HG02763 (cell line): Measurements from ENCODE around the gene KCNMA1.
"Not testable (repeated sequence)": the region's sequence is repeated elsewhere in the genome, so short reads cannot be mapped to it uniquely, and the experiment has no call there.

Experiments
- ATAC-seq: cut with Tn5 transposase; IDR thresholded peaks from one replicate; pipeline ENCODE4 v1.9.1; 2021; ENCODE audit warnings: mild to moderate bottlenecking, moderate library complexity; ENCODE audit not compliant: unreplicated experiment

The KCNMA1 gene

DNA sequence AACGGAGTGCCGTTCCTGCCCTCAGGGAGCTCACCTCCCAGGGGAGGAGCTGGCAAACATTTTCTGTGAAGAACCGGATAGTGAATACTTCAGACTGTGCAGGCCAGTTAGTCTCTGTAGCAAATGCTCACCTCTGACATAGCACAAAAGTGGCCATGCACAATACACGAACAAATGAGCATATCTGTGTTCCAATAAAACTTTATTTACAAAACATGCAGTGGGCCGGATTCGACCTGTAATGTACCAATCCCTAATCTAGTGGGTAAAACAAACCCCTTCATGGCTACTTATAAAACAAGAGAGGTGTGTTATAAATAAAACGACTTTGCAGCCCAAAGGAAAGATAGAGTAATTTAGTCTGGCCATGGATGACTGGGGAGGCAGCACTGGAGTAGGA is 48.7 kb downstream of the KCNMA1 start:
- no peak for ATAC-seq

- no peak for ATAC-seq
Measured at GRCh38 chr10:77587416-77587790, 50.2 kb downstream of the KCNMA1 start.

- ATAC-seq, result no peak
Measured at GRCh38 chr10:77586719-77587415, 50.7 kb downstream of the KCNMA1 start.

- no peak for ATAC-seq
Measured at GRCh38 chr10:77584938-77585337, 52.7 kb downstream of the KCNMA1 start.

GRCh38 chr10:77583527-77583926 is 54.1 kb downstream of the KCNMA1 start:
- ATAC-seq, result no peak

DNA sequence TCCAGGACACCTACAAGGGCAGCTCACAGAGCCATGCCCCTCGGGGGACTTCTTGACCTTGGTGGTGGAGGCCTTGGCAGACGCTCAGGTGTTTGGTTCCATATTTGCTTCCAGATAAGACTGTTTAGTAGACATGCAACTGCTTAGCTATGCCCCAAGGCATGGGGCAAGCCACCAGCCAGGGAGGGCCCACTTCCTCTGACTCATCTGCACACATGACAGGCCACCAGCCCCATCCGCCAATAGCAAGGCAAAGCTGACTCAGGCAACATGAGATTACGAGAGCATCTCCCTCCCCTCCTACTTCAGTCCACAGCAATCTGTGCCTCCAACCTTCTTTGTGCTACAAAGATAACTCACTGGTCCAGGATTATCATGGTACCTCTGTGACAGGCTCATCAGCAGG is 54.9 kb downstream of the KCNMA1 start:
- ATAC-seq, result no peak

GRCh38 chr10:77581738-77582137 is 55.9 kb downstream of the KCNMA1 start:
- ATAC-seq, result no peak

GRCh38 chr10:77580482-77580881 is 57.1 kb downstream of the KCNMA1 start:
- no peak for ATAC-seq

DNA sequence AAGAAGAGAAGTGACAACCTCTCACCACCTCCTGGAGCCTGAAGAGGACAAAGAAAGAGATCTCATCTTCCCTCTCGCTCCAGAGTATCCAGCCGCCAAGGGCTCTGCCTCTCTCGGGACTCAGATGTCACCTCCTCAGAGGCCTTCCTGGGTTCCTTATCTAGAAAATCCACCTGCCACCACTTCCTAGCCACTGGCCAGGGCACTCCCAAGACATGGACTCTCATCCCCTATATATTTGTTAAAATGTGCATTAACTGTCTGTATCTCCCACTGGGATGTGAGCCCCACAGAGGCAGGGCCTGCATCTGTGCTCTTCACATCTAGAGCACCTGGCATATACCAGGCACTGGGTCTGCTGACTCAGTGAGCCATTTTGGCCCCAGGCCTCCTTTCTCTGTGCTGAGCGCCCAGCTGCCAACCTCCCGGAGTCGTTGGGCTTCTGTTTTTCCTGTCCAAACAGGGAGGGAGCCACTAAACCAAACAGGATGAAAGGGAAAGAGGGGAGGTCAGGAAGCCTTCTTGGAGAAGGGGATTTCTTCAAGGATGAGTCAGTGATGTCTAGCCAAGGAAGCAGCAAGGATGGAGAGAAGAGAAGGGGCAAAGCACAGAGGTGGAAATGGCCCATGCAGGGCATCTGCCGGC is 58.9 kb downstream of the KCNMA1 start:
- no peak for ATAC-seq

DNA sequence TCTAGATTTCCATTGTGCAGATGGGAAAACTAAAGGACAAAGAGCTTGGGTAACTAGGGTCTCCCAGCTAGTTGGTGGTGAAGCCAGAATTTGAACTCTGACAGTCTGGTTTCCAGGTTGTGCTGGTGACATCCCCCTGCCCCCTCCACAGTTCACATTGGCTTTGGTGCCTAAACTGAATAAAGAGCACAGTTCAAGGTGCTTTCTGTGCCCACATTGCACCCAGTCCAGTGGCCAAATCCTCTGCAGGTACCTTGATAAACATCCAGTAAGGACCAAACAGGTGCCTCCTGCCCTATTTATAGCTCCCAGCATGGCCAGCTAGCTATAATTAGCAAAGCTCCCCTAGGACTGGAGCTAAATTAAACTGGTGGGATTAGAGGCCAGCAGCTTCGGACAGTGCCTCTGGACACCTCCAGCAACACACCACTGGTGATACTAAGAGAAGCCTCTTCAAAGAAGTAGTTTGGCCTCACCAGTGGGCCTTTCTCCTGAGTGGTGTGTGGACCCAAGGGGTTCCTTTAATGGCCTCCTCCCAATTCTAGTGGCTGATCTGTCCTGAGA is 59.9 kb downstream of the KCNMA1 start:
- ATAC-seq, result no peak

- ATAC-seq, result no peak
Measured at GRCh38 chr10:77576444-77577032, 61.1 kb downstream of the KCNMA1 start.

DNA sequence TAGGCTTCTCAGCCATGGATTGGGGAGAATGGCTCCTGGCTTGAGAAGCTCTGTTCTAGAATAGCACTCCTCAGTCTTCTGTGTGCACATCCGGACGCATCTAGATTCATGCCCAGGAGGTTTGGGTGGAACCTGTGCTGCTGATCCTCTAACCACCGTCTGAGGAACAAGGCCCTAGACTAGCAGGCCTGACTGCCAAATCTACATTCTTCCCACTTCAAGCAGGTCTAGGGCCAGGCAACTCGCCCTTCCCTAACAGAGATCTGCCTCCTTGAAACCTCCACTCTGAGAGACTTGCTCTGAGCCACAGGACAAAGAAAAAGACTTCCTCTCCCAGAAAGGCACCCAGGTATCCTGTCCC is 61.6 kb downstream of the KCNMA1 start:
- ATAC-seq, result no peak

- ATAC-seq, result no peak
Measured at GRCh38 chr10:77575271-77576006, 62.2 kb downstream of the KCNMA1 start.

DNA sequence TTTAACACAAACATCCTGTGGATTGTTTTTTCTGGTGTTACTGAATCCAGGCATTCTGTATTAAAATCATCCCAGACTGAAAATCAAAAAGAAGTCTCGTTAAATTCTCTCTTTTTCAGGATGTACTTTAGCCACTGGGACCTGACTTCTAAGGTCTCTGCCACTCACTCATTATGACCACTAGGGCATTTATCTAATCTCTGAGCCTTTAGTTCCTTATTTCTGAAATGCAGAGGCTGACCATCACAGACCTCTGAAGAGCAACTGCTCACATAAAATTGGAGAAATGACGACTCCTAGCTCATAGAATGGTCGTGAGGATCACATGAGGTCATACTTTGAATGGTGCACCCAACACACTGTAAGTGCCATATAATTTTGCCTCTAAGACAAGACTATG is 63.2 kb downstream of the KCNMA1 start:
- ATAC-seq, result no peak

DNA sequence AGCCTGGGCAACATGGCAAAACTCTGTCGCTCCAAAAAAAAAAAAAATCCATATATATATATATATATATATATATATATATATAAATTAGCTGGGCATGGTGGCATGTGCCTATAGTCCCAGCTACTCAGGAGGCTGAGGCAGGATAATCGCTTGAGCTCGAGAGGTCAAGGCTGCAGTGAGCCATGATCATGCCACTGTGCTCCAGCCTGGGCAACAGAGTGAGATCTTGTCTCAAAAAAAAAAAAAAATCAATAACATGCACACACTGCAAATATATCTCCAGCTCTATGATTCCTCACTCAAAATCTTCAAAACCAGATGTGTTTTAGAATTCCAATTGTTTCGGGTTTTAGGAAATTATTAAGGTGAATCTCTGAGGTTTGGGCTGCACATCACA is 65.1 kb downstream of the KCNMA1 start:
- not testable (repeated sequence) for ATAC-seq

DNA sequence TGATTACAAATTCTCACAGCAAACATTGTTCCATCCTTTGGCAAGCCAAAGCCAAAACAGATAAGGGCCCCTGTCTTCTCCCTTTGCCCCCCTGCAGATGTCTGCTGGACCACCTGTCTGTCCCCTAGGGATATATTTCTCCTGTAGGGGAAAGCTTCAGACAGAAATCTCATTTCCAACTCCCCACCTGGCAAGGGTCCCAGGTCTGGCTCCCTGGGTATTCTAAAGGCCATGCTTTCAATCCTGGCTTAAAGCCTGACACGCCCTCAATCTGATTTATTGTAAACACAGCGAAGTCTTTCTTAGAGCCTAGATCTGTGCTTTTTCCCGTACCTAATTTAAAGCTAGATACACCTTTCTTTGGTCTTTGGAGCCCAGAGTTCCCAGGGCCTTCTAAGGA is 66.1 kb downstream of the KCNMA1 start:
- no peak for ATAC-seq

- ATAC-seq, result no peak
Measured at GRCh38 chr10:77566914-77567566, 70.6 kb downstream of the KCNMA1 start.

GRCh38 chr10:77566236-77566635 is 71.4 kb downstream of the KCNMA1 start:
- no peak for ATAC-seq

DNA sequence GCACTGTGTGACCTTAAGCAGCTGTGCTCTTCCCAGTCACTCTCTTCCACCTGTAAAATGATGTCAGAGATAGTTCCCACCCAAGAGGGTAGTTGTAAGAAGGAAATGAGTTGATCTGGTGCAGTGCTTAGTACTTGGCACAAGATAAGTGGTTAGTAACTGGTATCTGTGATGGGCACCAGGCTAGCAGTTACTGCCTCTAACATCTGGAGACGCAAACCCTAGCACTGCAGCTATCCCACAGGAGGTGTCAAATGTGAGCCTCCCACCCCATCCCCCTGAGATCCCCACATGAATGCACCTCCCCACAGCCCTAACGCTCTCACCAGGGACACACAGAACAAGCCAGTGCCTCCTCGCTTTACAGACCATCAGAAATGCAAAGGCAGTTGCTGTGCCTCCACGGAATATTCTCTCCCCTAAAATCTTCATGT is 72.0 kb downstream of the KCNMA1 start:
- no peak for ATAC-seq

- no peak for ATAC-seq
Measured at GRCh38 chr10:77564731-77565589, 72.6 kb downstream of the KCNMA1 start.
